ENCODE data around the gene CLMN.

DNA sequence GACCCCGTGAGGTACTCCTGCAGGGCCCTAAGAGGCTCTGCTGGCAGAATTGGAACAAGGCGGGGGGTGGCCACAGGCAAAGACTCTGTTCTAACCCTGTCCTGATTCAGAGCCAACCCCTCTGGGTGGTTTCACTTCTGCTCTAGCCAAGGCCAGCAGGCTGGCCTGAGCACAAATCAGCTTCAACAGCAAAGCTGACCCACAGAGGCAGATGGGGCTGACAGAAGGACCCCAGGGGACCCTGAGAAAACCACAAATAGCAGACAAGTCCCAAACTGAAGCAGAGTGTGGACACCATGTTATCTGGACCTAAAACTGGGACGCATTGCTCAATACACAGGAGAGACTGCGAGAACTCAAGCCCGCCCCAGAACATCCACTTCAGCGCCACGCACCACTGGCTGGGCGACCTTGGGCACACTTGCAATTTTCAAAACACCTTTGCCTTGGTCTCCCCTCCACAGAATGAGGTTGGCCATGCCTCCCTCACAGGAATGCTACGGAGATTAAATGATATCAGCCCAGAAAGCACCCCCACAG lies 85.9 kb downstream of the CLMN start:
- no peak for TF ChIP-seq EZH2 (IDR thresholded peaks at IDR 0.05; ENCODE audit: low read depth, unreplicated experiment)
- TF ChIP-seq, protein P1, sequence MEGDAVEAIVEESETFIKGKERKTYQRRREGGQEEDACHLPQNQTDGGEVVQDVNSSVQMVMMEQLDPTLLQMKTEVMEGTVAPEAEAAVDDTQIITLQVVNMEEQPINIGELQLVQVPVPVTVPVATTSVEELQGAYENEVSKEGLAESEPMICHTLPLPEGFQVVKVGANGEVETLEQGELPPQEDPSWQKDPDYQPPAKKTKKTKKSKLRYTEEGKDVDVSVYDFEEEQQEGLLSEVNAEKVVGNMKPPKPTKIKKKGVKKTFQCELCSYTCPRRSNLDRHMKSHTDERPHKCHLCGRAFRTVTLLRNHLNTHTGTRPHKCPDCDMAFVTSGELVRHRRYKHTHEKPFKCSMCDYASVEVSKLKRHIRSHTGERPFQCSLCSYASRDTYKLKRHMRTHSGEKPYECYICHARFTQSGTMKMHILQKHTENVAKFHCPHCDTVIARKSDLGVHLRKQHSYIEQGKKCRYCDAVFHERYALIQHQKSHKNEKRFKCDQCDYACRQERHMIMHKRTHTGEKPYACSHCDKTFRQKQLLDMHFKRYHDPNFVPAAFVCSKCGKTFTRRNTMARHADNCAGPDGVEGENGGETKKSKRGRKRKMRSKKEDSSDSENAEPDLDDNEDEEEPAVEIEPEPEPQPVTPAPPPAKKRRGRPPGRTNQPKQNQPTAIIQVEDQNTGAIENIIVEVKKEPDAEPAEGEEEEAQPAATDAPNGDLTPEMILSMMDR (conservative IDR thresholded peaks at IDR 0.05; ENCODE audit: low read depth in 2 of 2): no peak
- TF ChIP-seq, protein P2, sequence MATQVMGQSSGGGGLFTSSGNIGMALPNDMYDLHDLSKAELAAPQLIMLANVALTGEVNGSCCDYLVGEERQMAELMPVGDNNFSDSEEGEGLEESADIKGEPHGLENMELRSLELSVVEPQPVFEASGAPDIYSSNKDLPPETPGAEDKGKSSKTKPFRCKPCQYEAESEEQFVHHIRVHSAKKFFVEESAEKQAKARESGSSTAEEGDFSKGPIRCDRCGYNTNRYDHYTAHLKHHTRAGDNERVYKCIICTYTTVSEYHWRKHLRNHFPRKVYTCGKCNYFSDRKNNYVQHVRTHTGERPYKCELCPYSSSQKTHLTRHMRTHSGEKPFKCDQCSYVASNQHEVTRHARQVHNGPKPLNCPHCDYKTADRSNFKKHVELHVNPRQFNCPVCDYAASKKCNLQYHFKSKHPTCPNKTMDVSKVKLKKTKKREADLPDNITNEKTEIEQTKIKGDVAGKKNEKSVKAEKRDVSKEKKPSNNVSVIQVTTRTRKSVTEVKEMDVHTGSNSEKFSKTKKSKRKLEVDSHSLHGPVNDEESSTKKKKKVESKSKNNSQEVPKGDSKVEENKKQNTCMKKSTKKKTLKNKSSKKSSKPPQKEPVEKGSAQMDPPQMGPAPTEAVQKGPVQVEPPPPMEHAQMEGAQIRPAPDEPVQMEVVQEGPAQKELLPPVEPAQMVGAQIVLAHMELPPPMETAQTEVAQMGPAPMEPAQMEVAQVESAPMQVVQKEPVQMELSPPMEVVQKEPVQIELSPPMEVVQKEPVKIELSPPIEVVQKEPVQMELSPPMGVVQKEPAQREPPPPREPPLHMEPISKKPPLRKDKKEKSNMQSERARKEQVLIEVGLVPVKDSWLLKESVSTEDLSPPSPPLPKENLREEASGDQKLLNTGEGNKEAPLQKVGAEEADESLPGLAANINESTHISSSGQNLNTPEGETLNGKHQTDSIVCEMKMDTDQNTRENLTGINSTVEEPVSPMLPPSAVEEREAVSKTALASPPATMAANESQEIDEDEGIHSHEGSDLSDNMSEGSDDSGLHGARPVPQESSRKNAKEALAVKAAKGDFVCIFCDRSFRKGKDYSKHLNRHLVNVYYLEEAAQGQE (IDR thresholded peaks at IDR 0.05; ENCODE audit: unreplicated experiment): no peak
- TF ChIP-seq, protein P3, sequence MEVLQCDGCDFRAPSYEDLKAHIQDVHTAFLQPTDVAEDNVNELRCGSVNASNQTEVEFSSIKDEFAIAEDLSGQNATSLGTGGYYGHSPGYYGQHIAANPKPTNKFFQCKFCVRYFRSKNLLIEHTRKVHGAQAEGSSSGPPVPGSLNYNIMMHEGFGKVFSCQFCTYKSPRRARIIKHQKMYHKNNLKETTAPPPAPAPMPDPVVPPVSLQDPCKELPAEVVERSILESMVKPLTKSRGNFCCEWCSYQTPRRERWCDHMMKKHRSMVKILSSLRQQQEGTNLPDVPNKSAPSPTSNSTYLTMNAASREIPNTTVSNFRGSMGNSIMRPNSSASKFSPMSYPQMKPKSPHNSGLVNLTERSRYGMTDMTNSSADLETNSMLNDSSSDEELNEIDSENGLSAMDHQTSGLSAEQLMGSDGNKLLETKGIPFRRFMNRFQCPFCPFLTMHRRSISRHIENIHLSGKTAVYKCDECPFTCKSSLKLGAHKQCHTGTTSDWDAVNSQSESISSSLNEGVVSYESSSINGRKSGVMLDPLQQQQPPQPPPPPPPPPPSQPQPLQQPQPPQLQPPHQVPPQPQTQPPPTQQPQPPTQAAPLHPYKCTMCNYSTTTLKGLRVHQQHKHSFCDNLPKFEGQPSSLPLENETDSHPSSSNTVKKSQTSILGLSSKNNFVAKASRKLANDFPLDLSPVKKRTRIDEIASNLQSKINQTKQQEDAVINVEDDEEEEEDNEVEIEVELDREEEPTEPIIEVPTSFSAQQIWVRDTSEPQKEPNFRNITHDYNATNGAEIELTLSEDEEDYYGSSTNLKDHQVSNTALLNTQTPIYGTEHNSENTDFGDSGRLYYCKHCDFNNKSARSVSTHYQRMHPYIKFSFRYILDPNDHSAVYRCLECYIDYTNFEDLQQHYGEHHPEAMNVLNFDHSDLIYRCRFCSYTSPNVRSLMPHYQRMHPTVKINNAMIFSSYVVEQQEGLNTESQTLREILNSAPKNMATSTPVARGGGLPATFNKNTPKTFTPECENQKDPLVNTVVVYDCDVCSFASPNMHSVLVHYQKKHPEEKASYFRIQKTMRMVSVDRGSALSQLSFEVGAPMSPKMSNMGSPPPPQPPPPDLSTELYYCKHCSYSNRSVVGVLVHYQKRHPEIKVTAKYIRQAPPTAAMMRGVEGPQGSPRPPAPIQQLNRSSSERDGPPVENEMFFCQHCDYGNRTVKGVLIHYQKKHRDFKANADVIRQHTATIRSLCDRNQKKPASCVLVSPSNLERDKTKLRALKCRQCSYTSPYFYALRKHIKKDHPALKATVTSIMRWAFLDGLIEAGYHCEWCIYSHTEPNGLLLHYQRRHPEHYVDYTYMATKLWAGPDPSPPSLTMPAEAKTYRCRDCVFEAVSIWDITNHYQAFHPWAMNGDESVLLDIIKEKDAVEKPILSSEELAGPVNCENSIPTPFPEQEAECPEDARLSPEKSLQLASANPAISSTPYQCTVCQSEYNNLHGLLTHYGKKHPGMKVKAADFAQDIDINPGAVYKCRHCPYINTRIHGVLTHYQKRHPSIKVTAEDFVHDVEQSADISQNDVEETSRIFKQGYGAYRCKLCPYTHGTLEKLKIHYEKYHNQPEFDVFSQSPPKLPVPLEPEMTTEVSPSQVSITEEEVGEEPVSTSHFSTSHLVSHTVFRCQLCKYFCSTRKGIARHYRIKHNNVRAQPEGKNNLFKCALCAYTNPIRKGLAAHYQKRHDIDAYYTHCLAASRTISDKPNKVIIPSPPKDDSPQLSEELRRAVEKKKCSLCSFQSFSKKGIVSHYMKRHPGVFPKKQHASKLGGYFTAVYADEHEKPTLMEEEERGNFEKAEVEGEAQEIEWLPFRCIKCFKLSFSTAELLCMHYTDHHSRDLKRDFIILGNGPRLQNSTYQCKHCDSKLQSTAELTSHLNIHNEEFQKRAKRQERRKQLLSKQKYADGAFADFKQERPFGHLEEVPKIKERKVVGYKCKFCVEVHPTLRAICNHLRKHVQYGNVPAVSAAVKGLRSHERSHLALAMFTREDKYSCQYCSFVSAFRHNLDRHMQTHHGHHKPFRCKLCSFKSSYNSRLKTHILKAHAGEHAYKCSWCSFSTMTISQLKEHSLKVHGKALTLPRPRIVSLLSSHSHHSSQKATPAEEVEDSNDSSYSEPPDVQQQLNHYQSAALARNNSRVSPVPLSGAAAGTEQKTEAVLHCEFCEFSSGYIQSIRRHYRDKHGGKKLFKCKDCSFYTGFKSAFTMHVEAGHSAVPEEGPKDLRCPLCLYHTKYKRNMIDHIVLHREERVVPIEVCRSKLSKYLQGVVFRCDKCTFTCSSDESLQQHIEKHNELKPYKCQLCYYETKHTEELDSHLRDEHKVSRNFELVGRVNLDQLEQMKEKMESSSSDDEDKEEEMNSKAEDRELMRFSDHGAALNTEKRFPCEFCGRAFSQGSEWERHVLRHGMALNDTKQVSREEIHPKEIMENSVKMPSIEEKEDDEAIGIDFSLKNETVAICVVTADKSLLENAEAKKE (CRISPR knock-in tag; IDR thresholded peaks at IDR 0.05): no peak
- TF ChIP-seq JUNB (IDR thresholded peaks at IDR 0.05; ENCODE audit: unreplicated experiment): no peak
- no peak for TF ChIP-seq ZNF331 (CRISPR knock-in tag; IDR thresholded peaks at IDR 0.05; ENCODE audit: low read depth)
- TF ChIP-seq POLR2AphosphoS5 (IDR thresholded peaks at IDR 0.05; ENCODE audit: low read depth): no peak
- no peak for TF ChIP-seq CREB1 (CRISPR knock-in tag; IDR thresholded peaks at IDR 0.05; ENCODE audit: low read depth)
- TF ChIP-seq EZH2phosphoT487 (IDR thresholded peaks at IDR 0.05; ENCODE audit: unreplicated experiment): no peak
- TF ChIP-seq, protein P4, sequence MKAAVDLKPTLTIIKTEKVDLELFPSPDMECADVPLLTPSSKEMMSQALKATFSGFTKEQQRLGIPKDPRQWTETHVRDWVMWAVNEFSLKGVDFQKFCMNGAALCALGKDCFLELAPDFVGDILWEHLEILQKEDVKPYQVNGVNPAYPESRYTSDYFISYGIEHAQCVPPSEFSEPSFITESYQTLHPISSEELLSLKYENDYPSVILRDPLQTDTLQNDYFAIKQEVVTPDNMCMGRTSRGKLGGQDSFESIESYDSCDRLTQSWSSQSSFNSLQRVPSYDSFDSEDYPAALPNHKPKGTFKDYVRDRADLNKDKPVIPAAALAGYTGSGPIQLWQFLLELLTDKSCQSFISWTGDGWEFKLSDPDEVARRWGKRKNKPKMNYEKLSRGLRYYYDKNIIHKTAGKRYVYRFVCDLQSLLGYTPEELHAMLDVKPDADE (IDR thresholded peaks at IDR 0.05): no peak
- TF ChIP-seq STAT1 (IDR thresholded peaks at IDR 0.05; ENCODE audit: unreplicated experiment): no peak
